ENCODE measurements around the gene CNTNAP2. TPM values are rescaled to one million over a fixed set of nuclear protein-coding genes. Genes with fewer than 3 reads are reported as not detected.

Gene CNTNAP2
- total and polyA plus RNA-seq, 9 of the 15 experiments (the other 6 are each of a cell fraction or from before 2014, with no cell fraction given), result 0.04 to 0.62 (median 0.09) TPM; not detected in 4

DNA sequence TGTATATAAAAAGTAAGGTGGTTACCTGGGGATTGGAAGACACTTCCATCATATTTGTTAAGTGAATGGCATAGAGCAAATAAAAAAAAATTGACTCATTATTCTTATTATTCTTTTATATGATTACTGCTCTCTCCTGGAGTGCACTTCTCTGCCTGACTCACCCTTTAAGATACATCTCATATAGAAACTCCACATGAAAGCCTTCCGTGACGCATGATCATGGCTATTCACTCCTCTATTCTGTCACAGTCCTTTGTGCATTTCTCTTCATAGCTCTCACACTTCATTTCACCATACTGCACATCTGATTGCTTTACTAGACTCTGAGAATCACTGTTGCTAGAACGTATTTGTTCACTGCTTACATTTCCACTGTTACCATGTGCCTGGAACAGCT, 597.3 kb downstream of the CNTNAP2 start (continued):
- TF ChIP-seq, protein P1, sequence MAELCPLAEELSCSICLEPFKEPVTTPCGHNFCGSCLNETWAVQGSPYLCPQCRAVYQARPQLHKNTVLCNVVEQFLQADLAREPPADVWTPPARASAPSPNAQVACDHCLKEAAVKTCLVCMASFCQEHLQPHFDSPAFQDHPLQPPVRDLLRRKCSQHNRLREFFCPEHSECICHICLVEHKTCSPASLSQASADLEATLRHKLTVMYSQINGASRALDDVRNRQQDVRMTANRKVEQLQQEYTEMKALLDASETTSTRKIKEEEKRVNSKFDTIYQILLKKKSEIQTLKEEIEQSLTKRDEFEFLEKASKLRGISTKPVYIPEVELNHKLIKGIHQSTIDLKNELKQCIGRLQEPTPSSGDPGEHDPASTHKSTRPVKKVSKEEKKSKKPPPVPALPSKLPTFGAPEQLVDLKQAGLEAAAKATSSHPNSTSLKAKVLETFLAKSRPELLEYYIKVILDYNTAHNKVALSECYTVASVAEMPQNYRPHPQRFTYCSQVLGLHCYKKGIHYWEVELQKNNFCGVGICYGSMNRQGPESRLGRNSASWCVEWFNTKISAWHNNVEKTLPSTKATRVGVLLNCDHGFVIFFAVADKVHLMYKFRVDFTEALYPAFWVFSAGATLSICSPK (IDR thresholded peaks at IDR 0.05; ENCODE audit: borderline replicate concordance), result no peak
- TF ChIP-seq ZNF644 (tag; IDR thresholded peaks at IDR 0.05; ENCODE audit: low read depth) (no peak), ZNF431 (CRISPR knock-in tag; IDR thresholded peaks at IDR 0.05) (no peak), CHD1 (IDR thresholded peaks at IDR 0.05; ENCODE audit: low read length) (no peak), RBM34 (IDR thresholded peaks at IDR 0.05; ENCODE audit: borderline replicate concordance, insufficient read depth, low read length) (no peak)

DNA sequence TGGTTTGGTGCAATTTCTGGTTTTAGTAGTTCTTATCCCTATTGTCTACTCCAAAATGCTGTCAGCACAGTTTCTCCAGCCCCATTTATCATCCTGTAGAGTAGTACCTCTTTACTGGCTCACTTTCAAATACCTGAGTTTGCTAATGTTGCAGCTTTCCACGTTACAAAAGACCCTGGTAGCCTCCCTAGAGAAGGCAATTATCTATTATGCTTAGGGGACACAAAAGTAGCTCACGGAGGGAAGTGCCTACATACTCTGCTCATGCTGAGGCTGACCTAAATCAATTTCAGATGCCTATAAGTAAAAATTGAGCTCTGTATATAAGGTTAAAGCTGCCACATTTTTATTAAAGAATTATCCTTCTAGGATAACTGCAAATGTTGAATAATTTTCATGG, 603.6 kb downstream of the CNTNAP2 start:
- no TSS peak for BruUV-seq (replicated peaks)
- WGBS (ENCODE audit: insufficient coverage, low coverage, missing lambda C conversion rate), result 0% methylated on average over 2 of the region's 2 CpGs
- Histone ChIP-seq H3K27me3 (ENCODE audit: control insufficient read depth in 2 of 2, insufficient read depth in 2 of 2, low read length in 2 of 2) (no peaks in the 10 kb centered on the region), H2AFZ (ENCODE audit: low read depth, low read length) (no peak overlapping the region), H3K9ac (ENCODE audit: insufficient read depth in 1 of 2, low read depth in 2 of 2, low read length in 2 of 2) (no peak overlapping the region), H3K4me2 (ENCODE audit: insufficient read depth, low read length) (no peak overlapping the region), H4K20me1 (replicated peaks; ENCODE audit: control insufficient read depth, insufficient read depth, low read length) (no peaks in the 10 kb centered on the region), H3K4me1 (replicated peaks in 1 of 2; ENCODE audit: control insufficient read depth in 2 of 2, insufficient read depth in 2 of 2, low read length in 2 of 2) (no peaks in the 10 kb centered on the region), H3K4me3 (no peak overlapping the region), H3K36me3 (ENCODE audit: control insufficient read depth, insufficient read depth, low read length) (no peaks in the 10 kb centered on the region), H3K9me1 (ENCODE audit: control insufficient read depth, insufficient read depth, low read length) (no peaks in the 10 kb centered on the region), H3K9me3 (replicated peaks; ENCODE audit: control insufficient read depth, insufficient read depth, low read depth, low read length) (peaks cover 2% of the 10 kb centered on the region; the same call in 1 of the 2 replicates), H3K27ac (ENCODE audit: extremely low read depth, low read depth, low read length) (no peak overlapping the region), H3K79me2 (ENCODE audit: control insufficient read depth, insufficient read depth, low read length) (no peaks in the 10 kb centered on the region)
- ChIA-PET CTCF (ENCODE audit: low intra/inter-chr PET ratio) (no interaction called here), POLR2A (no interaction called here)
- no peak for ATAC-seq
- intact Hi-C loops (cut with micrococcal nuclease), result no loop called here
- FAIRE-seq, result no peak
- in situ Hi-C loops (cut with MboI), result no loop called here
- no peak for DNase-seq (ENCODE audit: extremely low read depth in 1 of 4, low spot score in 3 of 4)
- TF ChIP-seq ZNF184 (CRISPR knock-in tag; IDR thresholded peaks at IDR 0.05) (no peak), SAFB2 (IDR thresholded peaks at IDR 0.05; ENCODE audit: borderline replicate concordance, low read depth, low read length, severe bottlenecking) (no peak), NR3C1 (CRISPR knock-in tag; IDR thresholded peaks at IDR 0.05) (no peak), TFAM (CRISPR knock-in tag; conservative IDR thresholded peaks at IDR 0.05) (no peak)
- TF ChIP-seq, protein P1 (IDR thresholded peaks at IDR 0.05; ENCODE audit: borderline replicate concordance), result no peak
- TF ChIP-seq, protein P2, sequence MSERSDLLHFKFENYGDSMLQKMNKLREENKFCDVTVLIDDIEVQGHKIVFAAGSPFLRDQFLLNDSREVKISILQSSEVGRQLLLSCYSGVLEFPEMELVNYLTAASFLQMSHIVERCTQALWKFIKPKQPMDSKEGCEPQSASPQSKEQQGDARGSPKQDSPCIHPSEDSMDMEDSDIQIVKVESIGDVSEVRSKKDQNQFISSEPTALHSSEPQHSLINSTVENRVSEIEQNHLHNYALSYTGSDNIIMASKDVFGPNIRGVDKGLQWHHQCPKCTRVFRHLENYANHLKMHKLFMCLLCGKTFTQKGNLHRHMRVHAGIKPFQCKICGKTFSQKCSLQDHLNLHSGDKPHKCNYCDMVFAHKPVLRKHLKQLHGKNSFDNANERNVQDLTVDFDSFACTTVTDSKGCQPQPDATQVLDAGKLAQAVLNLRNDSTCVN (CRISPR knock-in tag; IDR thresholded peaks at IDR 0.05), result no peak
- TF ChIP-seq, protein P3, sequence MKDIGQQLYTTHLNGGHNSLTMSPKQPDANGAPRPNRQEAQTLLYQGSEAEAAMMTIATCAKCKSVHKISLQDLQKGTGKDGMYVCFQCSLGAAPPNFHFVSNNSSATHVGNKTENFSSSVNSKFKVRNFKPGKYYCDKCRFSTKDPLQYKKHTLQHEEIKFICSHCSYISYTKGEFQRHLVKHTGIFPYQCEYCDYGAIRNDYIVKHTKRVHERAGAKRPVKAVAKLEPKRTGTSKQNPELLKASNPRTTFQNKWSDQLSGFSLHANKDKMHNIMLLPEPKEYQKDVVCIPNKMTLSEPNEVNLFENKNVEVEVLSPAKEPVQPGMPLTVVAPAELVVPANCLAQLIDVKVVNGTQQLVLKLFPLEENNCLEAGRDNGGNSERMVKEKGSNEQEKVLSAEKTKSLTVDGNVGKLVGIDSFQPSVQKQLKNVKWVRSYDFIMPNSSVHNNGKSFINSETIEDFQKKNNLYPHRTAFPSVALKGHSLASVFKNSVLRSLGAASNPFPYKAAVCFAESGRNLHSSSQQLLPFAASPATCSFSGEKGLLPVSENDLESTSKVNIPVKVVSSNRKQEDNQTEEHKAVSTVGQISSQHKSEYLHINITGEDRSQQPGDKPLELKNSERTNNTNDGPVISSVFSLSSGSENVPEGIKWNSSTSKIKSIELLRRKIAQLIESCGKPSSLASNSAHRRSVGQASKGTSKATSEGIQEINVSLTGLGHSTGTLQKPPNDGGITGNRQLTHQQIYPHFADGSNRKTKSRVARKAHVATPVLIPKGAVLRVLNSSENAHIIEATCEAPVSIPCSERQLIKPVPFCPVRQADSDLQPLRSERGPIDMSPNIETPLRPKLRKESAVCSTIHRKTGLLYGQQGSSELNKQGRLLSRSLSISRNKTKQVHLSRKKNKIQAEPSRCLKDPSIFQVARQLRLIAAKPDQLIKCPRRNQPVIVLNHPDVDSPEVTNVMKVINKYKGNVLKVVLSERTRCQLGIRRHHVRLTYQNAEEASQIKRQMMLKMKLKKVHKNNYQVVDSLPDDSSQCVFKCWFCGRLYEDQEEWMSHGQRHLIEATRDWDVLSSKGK (CRISPR knock-in tag; IDR thresholded peaks at IDR 0.05), result no peak
